GM19372 (cell line): ENCODE measurements around the gene TFCP2.
"Not testable (repeated sequence)": the region's sequence is repeated elsewhere in the genome, so short reads cannot be mapped to it uniquely, and the experiment has no call there.

ENCODE experiments used
- ATAC-seq: cut with Tn5 transposase; IDR thresholded peaks from one replicate; pipeline ENCODE4 v1.9.1; 2021; ENCODE audit warnings: mild to moderate bottlenecking, low read depth, moderate library complexity; ENCODE audit not compliant: unreplicated experiment

Gene TFCP2

GRCh38 chr12:51085757-51086156 lies 87.2 kb downstream of the TFCP2 start:
- no peak for ATAC-seq

GRCh38 chr12:51083126-51083833 lies 89.7 kb downstream of the TFCP2 start, which contains the start of gene CSRNP2:
TSS of gene CSRNP2 (minus strand) at chr12:51083596. CDS start at chr12:51076561, 7,035 bp downstream.
- peak; percentile 87 for ATAC-seq

GRCh38 chr12:51082561-51083125 lies 90.3 kb downstream of the TFCP2 start:
- no peak for ATAC-seq

GRCh38 chr12:51081421-51081820 lies 91.5 kb downstream of the TFCP2 start:
- ATAC-seq: no peak

GRCh38 chr12:51080136-51080535 lies 92.8 kb downstream of the TFCP2 start:
- no peak for ATAC-seq

- not testable (repeated sequence) for ATAC-seq
These were observed 94.1 kb downstream of the TFCP2 start for GRCh38 chr12:51078866-51079265.

- not testable (repeated sequence) for ATAC-seq
These were observed 94.6 kb downstream of the TFCP2 start for GRCh38 chr12:51078346-51078745.

GRCh38 chr12:51077930-51078329 lies 95.0 kb downstream of the TFCP2 start:
- ATAC-seq: no peak

- no peak for ATAC-seq
These were observed 96.6 kb downstream of the TFCP2 start for GRCh38 chr12:51076236-51076930.

GRCh38 chr12:51075390-51075789 lies 97.5 kb downstream of the TFCP2 start:
- no peak for ATAC-seq

GRCh38 chr12:51071663-51072062 lies 101.3 kb downstream of the TFCP2 start:
- no peak for ATAC-seq

- ATAC-seq: no peak
These were observed 102.9 kb downstream of the TFCP2 start for GRCh38 chr12:51070004-51070403.

GRCh38 chr12:51067771-51068170 lies 105.2 kb downstream of the TFCP2 start:
- ATAC-seq: no peak

GRCh38 chr12:51067229-51067628 lies 105.7 kb downstream of the TFCP2 start:
- no peak for ATAC-seq

GRCh38 chr12:51065530-51065929 lies 107.4 kb downstream of the TFCP2 start:
- no peak for ATAC-seq

GRCh38 chr12:51062631-51063397 lies 110.1 kb downstream of the TFCP2 start:
- ATAC-seq: no peak

GRCh38 chr12:51059086-51059485 lies 113.8 kb downstream of the TFCP2 start:
- no peak for ATAC-seq

GRCh38 chr12:51056242-51056641 lies 116.7 kb downstream of the TFCP2 start:
- ATAC-seq: no peak

GRCh38 chr12:51055060-51055459 lies 117.9 kb downstream of the TFCP2 start:
- ATAC-seq: no peak

GRCh38 chr12:51051787-51052186 lies 121.1 kb downstream of the TFCP2 start:
- ATAC-seq: no peak

- ATAC-seq: no peak
These were observed 123.4 kb downstream of the TFCP2 start for GRCh38 chr12:51049525-51049924.
